ENCODE data around the gene VWA8.
"Not testable (repeated sequence)": the region's sequence is repeated elsewhere in the genome, so short reads cannot be mapped to it uniquely, and the experiment has no call there.

VWA8 gene

DNA sequence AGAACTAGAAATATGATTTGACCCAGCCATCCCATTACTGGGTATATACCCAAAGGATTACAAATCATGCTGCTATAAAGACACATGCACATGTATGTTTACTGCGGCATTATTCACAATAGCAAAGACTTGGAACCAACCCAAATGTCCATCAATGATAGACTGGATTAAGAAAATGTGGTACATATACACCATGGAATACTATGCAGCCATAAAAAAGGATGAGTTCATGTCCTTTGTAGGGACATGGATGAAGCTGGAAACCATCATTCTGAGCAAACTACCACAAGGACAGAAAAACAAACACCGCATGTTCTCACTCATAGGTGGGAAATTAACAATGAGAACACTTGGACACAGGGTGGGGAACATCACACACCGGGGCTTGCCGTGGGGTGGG lies 38.0 kb downstream of the VWA8 start:
- not testable (repeated sequence) for DNase-seq (ENCODE audit: low read depth)

DNA sequence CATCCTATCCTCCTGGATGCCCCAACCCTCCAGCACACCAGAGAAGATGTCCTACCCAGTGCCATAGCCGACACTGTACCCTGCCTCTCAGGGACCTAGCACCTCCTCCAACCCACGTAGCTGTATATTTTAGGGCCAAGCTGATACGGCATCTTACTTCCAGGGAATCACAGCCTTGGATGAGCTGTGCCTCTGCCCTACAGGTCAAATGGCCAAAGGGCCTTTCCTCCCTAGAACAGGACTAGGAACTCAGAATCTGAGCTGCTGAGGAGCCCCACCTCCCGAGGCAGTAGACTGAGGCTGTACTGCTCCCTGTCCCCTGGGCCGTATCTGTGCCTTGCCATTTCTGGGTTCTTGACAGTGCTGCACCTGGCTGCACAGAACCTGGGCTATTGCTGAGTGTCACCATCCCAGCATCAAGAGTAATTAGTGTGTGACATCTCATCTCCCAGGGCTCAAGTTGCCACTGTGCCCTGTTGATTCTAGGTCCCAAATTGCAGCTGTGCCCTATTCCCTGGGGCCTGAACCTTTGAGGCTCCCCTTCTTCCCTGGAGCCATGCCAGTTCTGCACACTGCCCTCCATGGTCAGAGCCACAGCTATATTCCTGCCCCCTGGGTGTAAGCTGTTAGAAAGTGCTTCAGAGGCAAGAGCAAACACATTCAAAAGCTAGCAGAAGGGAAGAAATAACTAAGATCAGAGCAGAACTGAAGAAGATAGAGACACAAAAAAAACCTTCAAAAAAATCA lies 41.0 kb downstream of the VWA8 start:
- no peak for DNase-seq (ENCODE audit: low read depth)

DNA sequence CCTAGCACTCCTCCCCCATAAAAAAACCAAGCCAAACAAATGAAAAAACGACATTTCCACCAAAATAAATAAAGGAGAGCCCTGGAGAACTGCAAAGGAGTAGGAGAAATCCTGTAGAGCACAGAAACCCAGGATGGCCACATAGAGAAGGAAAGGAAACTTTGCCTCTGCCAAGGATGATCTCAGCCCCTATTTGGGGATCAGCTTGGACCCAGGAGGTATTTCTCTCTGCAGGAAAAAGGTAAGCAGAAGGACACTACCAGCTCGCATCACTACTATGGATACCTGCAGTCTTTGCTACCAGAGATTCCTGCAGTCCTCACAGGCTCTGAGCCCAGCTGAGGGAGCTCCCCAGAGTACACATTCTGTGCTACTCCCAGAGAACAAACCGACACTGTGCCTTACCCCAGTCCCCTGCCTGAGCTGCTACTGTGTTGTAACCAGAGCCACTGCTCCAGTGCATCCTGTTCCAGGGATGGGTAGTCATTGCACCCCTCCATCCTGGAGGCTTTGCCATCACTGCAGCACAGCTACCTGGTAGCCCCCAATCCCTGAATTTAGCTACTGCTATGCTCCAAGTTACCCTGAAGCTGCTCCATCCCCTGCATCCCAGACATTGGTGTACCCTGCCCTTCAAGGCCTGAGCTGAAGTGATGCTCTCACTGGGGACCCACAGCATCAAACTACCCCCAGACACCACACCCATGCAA lies 41.7 kb downstream of the VWA8 start:
- no peak for DNase-seq (ENCODE audit: low read depth)

DNA sequence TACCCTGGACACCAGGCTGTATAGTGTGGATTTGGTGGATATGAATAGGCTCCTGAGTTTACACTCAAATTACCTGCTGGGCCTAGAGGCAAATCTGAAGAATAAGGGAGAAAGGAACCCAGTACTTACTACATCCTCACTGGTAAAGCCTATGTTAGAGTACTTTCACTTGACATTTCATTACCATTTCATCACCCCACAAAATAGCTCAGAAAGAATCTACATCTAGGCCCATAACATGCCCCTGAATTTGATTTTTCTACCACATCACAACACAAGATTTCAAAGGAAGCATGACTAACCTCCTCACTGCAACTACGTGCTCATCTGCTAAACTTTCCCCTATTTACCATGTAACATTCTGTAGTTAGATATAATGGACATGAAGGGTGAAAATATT lies 43.3 kb downstream of the VWA8 start:
- DNase-seq (ENCODE audit: low read depth) = no peak

DNA sequence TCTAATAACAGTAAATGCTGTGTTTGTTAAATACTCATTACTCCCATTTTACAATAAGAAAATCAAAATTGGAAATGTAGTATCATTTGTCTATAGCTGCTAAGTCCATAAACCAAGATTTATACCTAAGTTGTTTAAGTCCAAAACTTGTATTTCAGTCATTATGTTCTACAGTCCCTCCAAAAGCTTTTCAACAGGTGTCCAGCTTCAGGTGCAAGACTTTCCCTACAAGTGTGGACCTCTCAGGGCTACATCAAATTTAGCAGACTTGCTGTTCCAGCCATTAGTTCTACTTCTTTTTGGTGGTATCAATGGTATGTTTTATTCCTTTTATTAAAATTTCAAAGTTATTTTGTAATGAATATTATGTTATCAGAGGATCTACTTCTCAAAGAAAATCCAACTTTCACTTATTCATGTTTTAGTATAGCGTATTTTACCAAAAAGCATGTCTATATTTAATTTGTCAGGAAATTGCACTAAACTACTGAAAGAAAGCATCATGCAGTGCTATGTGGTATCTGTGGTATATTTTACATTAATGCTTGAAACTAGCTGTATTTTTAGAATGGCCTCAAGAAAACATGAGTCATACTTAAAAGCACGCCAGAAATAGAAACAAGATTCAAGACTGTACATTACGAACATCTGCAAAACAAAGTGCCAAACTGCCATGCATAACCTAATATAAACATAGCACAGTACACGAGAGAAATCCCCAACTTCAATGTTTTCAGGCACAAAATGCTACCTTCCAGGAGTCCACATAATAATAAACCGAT lies 44.5 kb downstream of the VWA8 start:
- peak; percentile 19 for DNase-seq (ENCODE audit: low read depth)

DNA sequence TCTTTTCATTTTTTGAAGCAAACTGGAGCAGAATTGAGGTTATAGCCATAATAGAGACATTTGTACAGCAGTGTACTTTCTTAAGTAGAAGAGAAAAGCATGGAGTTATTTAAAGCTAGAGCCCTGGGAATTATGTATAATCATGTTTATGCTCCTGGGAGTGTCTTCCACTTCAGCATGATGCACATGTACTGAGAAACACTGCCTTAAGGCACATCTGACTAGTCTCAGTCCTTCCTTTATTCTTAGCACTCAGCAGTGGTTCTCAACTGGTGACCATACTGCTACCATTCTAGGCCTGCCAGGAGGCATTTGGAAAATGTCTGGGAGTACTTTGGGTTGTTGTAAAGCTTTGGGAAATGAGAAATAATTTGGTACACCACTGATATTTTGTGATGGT lies 45.8 kb downstream of the VWA8 start:
- DNase-seq (ENCODE audit: low read depth) = no peak

DNA sequence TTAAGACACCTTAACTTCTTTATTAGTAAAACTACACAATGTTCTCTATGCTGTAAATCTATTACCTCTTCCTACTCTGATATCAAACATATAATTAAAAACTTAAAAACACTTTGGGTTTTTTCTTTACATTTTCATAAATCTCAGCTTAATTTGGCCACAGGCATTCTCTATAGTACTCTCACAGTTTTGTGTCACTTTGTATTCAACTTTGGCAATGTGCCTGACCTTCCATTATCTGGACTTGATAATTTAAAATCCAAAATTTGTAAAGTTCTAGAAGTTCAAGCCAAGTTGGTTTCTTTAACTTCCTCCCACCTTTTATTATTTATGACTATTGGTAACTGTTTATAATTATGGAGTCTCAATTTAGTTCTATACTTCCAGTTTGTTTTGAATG lies 46.4 kb downstream of the VWA8 start:
- DNase-seq (ENCODE audit: low read depth) = no peak

DNA sequence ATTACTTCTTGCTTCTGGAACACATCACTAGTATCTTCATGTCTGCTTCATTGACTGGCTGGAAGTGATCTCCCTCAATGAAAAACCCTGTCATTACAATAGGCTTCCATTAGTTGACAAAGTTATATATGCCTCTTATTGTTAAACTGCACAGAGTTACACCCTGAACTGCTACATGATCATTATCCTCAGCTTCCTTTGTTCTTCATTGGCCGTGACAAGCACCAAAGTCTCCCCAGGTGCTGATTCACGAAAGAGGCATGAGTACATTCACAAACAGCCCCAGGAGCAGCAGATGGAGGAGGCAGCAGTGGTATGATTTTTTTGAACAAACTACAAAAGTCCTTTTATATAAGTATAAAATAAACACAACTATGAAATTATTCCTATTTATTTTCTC lies 51.4 kb downstream of the VWA8 start:
- DNase-seq (ENCODE audit: low read depth) = no peak

DNA sequence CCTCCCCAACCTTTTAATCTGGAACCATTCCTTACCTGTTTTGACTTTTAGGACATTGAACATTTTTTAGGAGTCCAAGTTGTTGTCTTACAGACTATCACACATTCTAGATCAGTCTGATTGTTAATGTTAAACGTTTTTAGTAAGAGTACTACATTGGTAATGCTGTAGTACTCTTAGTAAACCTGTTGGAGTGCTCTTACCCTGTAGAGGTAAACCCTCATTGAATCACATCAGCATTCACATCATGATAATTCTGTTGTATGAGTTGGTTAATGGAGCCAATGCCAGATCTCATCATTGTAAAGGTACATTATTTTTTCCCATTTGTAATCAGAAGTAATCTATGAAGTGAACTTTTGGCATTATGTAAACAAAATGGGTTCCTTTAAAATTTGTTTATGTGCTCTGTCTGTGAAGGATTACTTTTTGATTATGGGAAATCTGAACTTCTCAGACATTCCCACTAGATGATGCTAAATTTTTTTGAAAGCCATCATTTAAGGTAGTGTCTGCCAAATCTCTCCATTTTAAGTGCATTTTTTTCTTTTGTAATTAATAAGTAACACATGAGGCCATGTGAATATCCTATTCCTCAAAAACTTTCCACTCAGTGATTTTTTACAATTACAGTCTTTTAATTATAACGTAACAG lies 55.2 kb downstream of the VWA8 start:
- DNase-seq (ENCODE audit: low read depth) = no peak

DNA sequence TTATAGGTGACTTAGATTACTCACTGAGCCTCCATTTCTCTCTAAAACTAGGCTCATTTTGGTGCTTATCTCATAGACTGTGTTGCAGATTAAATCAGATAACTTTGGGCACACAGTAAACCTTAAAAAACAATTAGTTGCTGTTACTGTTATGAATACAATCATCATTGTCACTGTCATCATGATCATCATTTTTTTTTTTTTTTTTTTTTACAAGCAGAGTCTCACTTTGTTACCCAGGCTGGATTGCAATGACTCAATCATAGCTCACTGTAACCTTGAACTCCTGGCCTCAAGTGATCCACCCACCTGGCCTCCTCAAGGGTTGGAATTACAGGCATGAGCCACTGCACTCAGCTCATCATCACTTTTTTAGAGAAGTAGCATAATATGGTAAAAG lies 60.0 kb downstream of the VWA8 start:
- no peak for DNase-seq (ENCODE audit: low read depth)

DNA sequence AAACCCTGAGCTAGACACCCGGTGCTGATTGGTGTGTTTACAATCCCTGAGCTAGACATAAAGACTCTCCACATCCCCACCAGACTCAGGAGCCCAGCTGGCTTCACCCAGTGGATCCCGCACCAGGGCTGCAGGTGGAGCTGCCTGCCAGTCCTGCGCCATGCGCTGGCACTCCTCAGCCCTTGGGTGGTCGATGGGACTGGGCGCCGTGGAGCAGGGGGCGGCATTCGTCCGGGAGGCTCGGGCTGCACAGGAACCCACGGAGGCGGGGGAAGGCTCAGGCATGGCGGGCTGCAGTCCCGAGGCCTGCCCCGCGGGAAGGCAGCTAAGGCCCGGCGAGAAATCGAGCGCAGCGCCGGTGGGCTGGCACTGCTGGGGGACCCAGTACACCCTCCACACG lies 62.5 kb downstream of the VWA8 start:
- DNase-seq (ENCODE audit: low read depth) = not testable (repeated sequence)

DNA sequence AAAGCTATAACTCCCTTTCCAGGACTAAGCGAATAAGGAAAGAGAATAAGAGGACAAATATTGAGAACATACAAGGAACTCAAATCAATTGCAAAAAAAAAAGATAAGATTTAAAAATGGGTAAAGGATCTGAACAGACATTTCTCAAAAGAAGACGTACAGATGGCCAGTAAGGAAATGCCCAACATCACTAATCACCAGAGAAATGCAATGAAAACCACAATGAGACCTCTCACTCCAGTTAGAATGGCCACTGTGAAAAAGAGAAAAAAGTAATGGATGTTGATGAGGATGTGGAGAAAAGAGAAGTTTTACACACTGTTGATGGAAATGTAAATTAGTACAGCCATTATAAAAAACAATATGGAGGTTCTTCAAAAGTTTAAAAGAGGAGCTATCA lies 63.8 kb downstream of the VWA8 start:
- DNase-seq (ENCODE audit: low read depth) = no peak

DNA sequence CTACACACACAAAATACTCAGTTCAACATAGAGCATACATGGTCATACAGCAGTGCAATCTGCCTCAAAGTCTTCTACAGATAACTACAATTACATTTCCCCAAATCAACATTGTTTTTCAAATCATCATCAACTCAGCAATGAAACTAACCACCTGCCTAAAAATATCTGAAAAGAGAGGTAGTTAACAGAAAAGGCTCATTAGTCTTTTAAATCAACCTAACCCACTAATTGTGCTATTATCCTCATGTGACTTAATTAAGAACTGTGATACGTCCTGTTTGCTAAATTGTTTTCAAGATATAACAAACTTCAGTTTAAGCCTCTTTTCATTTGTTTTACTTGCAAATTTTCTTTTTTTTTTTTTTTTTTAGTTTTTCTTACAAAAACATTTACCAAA lies 65.4 kb downstream of the VWA8 start:
- no peak for DNase-seq (ENCODE audit: low read depth)

DNA sequence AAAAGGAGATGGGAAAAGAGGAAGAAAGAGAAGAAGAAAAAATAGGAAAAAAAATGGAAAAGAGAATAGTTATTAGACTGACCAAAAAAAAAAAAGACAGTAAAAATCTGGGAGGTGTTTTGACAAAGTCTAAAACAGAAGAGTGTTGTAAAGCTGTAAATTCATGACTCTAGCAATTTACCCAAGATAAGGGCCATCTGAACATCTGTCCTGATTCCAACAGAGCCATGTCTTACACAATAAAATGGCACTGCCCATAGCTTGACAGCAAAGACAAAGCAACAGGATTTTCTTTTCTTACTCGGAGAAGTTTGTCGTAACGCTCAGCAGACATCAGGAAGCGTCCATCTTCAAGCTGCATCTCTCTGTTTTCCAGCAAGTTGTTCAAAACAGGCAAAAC lies 69.8 kb downstream of the VWA8 start:
- no peak for DNase-seq (ENCODE audit: low read depth)

DNA sequence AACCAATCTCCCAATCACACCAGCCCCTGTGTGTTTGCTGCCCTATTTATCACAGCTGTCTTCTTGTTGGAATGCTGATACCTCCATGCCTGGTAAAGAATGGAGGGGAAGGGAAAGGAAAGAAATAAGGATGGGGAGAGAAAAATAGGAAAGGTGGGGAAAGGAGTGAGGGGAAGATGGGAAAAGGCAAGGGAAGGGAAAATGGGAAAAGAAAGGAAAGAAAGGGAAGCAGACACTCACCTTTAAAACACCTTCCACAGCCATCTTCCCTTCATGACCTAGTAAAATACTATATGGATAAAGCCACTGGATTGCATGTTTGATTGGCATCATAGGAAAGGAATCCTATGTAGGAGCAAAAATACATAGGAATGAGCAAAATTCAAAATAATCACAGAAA lies 77.8 kb downstream of the VWA8 start:
- DNase-seq (ENCODE audit: low read depth) = no peak

DNA sequence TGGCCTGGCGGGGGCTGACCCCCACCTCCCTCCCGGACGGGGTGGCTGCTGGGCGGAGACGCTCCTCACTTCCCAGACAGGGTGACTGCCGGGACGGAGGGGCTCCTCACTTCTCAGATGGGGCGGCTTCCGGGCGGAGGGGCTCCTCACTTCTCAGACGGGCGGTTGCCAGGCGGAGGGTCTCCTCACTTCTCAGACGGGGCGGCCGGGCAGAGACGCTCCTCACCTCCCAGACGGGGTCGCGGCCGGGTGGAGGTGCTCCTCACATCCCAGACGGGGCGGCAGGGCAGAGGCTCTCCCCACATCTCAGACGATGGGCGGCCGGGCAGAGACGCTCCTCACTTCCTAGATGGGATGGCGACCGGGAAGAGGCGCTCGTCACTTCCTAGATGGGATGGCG lies 79.0 kb downstream of the VWA8 start:
- DNase-seq (ENCODE audit: low read depth) = not testable (repeated sequence)

DNA sequence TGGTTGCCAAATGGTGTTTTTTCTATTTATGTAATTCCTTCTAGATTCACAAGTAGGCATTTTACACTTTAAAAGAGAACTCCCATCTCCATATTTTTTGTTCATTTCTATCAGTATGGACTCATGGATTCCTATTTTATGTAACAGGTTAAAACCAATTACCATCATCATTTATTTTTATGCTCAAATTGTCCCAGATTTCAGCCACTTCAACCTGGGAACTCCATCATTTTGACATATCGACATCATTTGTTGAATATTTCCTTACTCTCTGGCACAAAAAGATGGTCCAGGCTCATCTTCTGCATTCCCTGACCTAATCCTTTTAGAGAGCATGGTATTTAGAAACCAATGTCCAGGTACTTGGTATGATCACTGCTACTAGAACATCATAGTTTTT lies 79.9 kb downstream of the VWA8 start:
- DNase-seq (ENCODE audit: low read depth) = no peak

DNA sequence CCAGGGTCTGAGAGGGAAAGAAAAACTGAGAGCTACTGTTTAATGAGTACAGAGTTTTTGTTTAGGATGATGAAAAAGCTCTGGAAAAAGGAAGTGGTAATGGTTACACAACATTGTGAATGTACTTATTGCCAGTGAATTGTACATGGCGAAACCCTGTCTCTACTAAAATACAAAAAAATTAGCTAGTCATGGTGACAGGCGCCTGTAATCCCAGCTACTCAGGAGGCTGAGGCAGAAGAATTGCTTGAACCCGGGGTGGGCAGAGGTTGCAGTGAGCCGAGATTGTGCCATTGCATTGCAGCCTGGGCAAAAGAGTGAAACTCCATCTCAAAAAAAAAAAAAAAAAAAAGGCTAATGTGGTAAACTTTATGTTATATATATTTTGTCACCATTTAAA lies 96.3 kb downstream of the VWA8 start:
- DNase-seq (ENCODE audit: low read depth) = no peak

DNA sequence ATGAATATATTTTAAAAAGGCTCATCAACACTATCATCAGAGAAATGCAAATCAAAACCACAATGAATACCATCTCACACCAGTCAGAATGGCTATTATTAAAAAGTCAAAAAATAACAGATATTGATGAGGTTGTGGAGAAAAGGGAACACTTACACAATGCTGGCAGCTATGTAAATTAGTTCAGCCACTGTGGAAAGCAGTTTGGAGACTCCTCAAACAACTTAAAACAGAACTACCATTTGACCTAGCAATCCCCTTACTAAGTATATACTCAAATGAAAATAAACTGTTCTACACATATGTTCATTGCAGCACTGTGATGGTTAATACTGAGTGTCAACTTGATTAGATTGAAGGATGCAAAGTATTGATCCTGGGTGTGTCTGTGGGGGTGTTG lies 98.2 kb downstream of the VWA8 start:
- not testable (repeated sequence) for DNase-seq (ENCODE audit: low read depth)

DNA sequence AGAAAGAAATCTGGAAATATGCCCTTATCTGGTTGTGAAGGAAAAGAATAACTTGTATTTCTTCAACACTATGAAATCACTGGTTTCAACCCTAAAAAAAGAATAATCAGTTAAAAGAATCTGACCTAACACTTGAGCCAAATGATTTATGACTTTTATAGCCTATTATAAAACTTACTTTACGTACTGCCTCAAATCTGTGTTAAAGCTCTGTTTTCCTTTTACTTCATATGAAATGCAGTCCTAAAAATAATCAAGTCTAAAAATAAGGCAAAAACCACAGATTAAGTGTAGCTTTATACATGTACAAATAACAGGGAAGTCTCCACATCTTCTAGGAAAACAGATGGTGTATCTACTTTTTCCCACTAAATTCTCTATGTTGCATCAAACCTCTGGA lies 101.3 kb downstream of the VWA8 start:
- DNase-seq (ENCODE audit: low read depth) = no peak

DNA sequence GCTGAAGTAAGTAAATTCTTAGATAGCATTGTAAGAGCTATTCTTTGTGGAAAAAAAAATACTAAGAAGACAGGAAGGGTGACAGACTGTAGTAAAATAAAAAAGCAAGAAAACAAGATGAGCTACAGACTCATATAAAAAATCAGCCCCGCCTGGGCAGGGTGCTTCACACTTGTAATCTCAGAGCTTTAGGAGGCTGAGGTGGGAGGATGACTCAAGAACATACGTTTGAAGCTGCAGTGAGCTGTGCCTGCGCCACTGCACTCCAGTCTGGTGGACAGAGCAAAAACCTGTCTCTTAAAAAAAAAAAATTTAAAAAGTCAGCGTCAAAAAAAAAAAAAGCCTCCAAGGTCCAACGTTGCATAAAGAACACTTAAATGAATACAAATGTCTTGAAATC lies 102.1 kb downstream of the VWA8 start:
- no peak for DNase-seq (ENCODE audit: low read depth)

DNA sequence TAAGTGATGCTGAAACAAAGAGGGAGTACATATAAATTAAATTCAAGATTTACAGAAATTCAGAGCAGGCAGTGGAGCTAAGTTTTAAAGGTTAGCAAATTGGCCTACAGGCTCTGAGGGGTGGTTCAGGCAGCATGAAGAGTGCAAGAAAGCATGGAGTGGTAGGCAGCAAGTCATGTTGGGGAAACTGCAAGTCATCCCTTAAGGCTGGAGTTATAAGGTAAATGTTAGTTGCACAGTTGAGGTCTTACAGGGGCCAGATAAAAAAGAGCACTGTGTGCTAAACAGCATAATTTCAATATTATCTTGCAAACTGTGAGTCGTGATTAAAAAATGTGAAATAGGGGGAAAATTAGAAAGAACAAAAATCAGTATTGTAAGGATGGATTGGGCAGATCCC lies 106.2 kb downstream of the VWA8 start:
- DNase-seq (ENCODE audit: low read depth) = no peak

DNA sequence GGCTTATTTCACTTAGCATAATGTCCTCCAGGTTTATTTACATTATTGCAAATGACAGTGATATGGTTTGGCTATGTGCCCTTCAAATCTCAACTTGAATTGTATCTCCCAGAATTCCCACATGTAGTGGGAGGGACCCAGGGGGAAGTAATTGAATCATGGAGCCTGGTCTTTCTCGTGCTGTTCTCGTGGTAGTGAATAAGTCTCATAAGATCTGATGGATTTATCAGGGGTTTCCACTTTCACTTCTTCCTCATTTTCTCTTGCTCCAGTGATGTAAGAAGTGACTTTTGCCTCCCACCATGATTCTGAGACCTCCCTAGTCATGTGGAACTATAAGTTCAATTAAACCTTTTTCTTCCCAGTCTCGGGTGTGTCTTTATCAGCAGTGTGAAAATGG lies 109.6 kb downstream of the VWA8 start:
- no peak for DNase-seq (ENCODE audit: low read depth)
